Endothelial cell of umbilical vein (primary cell): ENCODE measurements around the gene SPTSSA. TPM values are rescaled to one million over a fixed set of nuclear protein-coding genes. Genes with fewer than 3 reads are reported as not detected.

Source experiments
- BruUV-seq: library from RNA; stranded (reverse); fragments of 400-500 nt; replicated peaks from 2 replicates; lab custom pipeline; 2021; lab: Mats Ljungman, UMichigan
- CTCF ChIA-PET: fragments of 300-600, 350-600 bp; sonication (Branson Sonifier 250); formaldehyde crosslinking; loops from one replicate; lab custom pipeline; 2021; ENCODE audit warnings: antibody characterized with exemption, inconsistent platforms; lab: Charles Lee
- POLR2A ChIA-PET: fragments of 300-600, 350-600 bp; sonication (Branson Sonifier 250); formaldehyde crosslinking; loops from one replicate; lab custom pipeline; 2021; ENCODE audit warnings: antibody characterized with exemption, inconsistent platforms; lab: Charles Lee
- DNase-seq: peaks from one replicate; pipeline ENCODE4 v3.0.0-alpha.2; 2011; ENCODE audit warnings: low read depth, low spot score
- FAIRE-seq: peaks from 2 replicates; lab custom pipeline; 2011; peaks lifted over from hg19 to GRCh38; lab: Jason Lieb, UNC
- H2AFZ ChIP-seq: 2 replicates; pipeline ENCODE4 v1.6.0; 2012; ENCODE audit warnings: low read depth, low read length, control low read depth, inconsistent platforms
- H3K27ac ChIP-seq: 2 replicates; pipeline ENCODE4 v1.5.1; 2011; ENCODE audit warnings: low read depth, mild to moderate bottlenecking, control low read depth, low read length, moderate library complexity; ENCODE audit not compliant: insufficient read depth
- H3K27me3 ChIP-seq, 2 experiments: 2 replicates each; pipeline versions ENCODE4 v1.6.0 to v1.6.1; 2011; ENCODE audit warnings: low read length in 2 of 2, mixed read lengths in 1 of 2; ENCODE audit not compliant: control insufficient read depth in 2 of 2, insufficient read depth in 2 of 2
- H3K36me3 ChIP-seq, 2 experiments: 2 replicates in 1 of 2; 3 replicates in 1 of 2; pipeline ENCODE4 v1.5.1; 2011; ENCODE audit warnings: low read length in 2 of 2, mild to moderate bottlenecking in 1 of 2, moderate library complexity in 1 of 2; ENCODE audit not compliant: control insufficient read depth in 2 of 2, insufficient read depth in 2 of 2; ENCODE audit errors: extremely low read depth in 1 of 2
- H3K4me1 ChIP-seq: 3 replicates; pipeline ENCODE4 v1.5.1; 2011; ENCODE audit warnings: mild to moderate bottlenecking, low read length; ENCODE audit not compliant: control insufficient read depth, insufficient read depth; ENCODE audit errors: extremely low read depth
- H3K4me2 ChIP-seq: 2 replicates; pipeline ENCODE4 v1.6.1; 2011; ENCODE audit warnings: low read length, control low read depth, mixed read lengths; ENCODE audit not compliant: insufficient read depth
- H3K4me3 ChIP-seq, 3 experiments: fragments of 200-600 bp in 1 of 3; sonication (generic), shearing (Covaris generic) in 1 of 3; replicated peaks in 1 of 3; 2 replicates each; pipeline ENCODE4 v1.5.1; 2011 to 2016; ENCODE audit warnings: control low read depth in 3 of 3, low read length in 3 of 3, mild to moderate bottlenecking in 2 of 3, inconsistent platforms in 1 of 3, low read depth in 1 of 3, moderate library complexity in 1 of 3; ENCODE audit not compliant: insufficient read depth in 1 of 3
- H3K79me2 ChIP-seq: 2 replicates; pipeline ENCODE4 v1.6.0; 2012; ENCODE audit warnings: low read length, inconsistent platforms; ENCODE audit not compliant: control insufficient read depth, insufficient read depth
- H3K9ac ChIP-seq: replicated peaks from 2 replicates; pipeline ENCODE3; 2011; ENCODE audit warnings: low read length, control low read depth; ENCODE audit not compliant: insufficient read depth; ENCODE audit errors: extremely low read depth
- H3K9me1 ChIP-seq: replicated peaks from 3 replicates; pipeline ENCODE4 v1.6.0; 2011; ENCODE audit warnings: mild to moderate bottlenecking, low read length; ENCODE audit not compliant: control insufficient read depth, insufficient read depth; ENCODE audit errors: extremely low read depth
- H3K9me3 ChIP-seq: replicated peaks from 2 replicates; pipeline ENCODE4 v1.5.1; 2012; ENCODE audit warnings: low read length, inconsistent platforms; ENCODE audit not compliant: control insufficient read depth, insufficient read depth
- H4K20me1 ChIP-seq: replicated peaks from 2 replicates; pipeline ENCODE3; 2011; ENCODE audit warnings: mild to moderate bottlenecking, low read length; ENCODE audit not compliant: control insufficient read depth, insufficient read depth; ENCODE audit errors: extremely low read depth
- EZH2 ChIP-seq: IDR thresholded peaks from 2 replicates; pipeline ENCODE4 v1.6.1; 2012; ENCODE audit warnings: borderline replicate concordance, low read depth, mild to moderate bottlenecking, moderate library complexity, low read length, inconsistent platforms; ENCODE audit not compliant: severe bottlenecking
- FOS ChIP-seq: IDR thresholded peaks from 2 replicates; pipeline ENCODE4 v1.6.1; 2011; ENCODE audit warnings: mild to moderate bottlenecking, low read length, moderate library complexity, borderline replicate concordance; ENCODE audit not compliant: insufficient read depth
- JUN ChIP-seq: IDR thresholded peaks from 2 replicates; pipeline ENCODE4 v1.6.1; 2011; ENCODE audit warnings: borderline replicate concordance, low read depth; ENCODE audit not compliant: insufficient read length, insufficient read depth
- MYC ChIP-seq: IDR thresholded peaks from one replicate; pipeline ENCODE4 v1.6.1; 2011; ENCODE audit warnings: mild to moderate bottlenecking, low read depth, low read length
- POLR2A ChIP-seq: IDR thresholded peaks from 2 replicates; pipeline ENCODE4 v1.6.1; 2012; ENCODE audit warnings: low read depth, mild to moderate bottlenecking, control low read depth, low read length
- POLR2AphosphoS5 ChIP-seq: IDR thresholded peaks from 2 replicates; pipeline ENCODE4 v1.6.1; 2012; ENCODE audit warnings: low read depth, mild to moderate bottlenecking, control low read depth, low read length, moderate library complexity; ENCODE audit not compliant: insufficient read depth
- dilution Hi-C: fragments of 300-500 bp; cut with MboI; formaldehyde crosslinking; loops from one replicate; pipeline ENCODE4 v1.15.0; 2019; ENCODE audit warnings: low sequenced_read_pairs; ENCODE audit not compliant: extremely low pct_ligation_motif_present
- intact Hi-C: fragments of 100-400 bp; cut with micrococcal nuclease; formaldehyde crosslinking; loops from one replicate; pipeline ENCODE4 v1.10.0; 2022
- polyA plus RNA-seq, 4 experiments: library from polyadenylated mRNA; depleted of rRNA in 3 of 4; stranded (reverse) in 3 of 4; unstranded in 1 of 4; fragments of >200 nt; gene quantifications; 2 replicates each; pipeline versions ENCODE4 v1.2.1 to v1.2.3, GENCODE V29; 2011 to 2012; ENCODE audit warnings: missing spikeins in 1 of 4
- total RNA-seq: library from RNA; stranded (reverse); gene quantifications from 2 replicates; pipeline ENCODE4 v1.2.3, GENCODE V29; 2021
- TF ChIP-seq, protein P1 (sequence below): IDR thresholded peaks from 2 replicates; pipeline ENCODE4 v1.6.1; 2011; ENCODE audit not compliant: insufficient read depth, insufficient read length
- TF ChIP-seq, protein P2 (sequence below), 2 donors: IDR thresholded peaks; 1 replicate in 1 of 2; 2 replicates in 1 of 2; pipeline ENCODE4 v1.5.1; 2011; ENCODE audit warnings: low read length in 2 of 2, mild to moderate bottlenecking in 2 of 2, moderate library complexity in 2 of 2, control low read depth in 1 of 2, inconsistent platforms in 1 of 2, low read depth in 1 of 2; ENCODE audit not compliant: insufficient read depth in 1 of 2; ENCODE audit errors: extremely low read depth in 1 of 2

SPTSSA gene
- total and polyA plus RNA-seq, 2 donors (not counting 3 experiments of a cell fraction or from before 2014, with no cell fraction given), result 21.3 to 24.3 TPM

DNA sequence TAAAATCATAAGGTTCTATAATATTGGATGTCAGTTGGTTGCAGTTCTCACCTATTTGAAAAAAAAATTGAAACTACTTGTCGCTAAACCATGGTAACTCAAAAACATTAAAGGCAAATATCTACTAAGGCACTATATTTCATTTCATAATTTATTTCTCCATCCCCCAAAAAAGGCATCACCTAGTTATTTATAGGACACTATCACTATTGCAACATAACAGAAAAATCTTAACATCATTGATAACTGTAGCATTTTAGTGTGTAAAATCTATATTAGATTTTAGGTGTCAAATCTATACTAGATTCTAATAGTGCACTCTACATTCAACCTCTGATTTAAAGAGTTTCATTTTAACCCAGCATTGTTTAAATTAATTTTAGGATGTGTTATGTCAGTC, 1.7 kb downstream of the SPTSSA start:
- Histone ChIP-seq H3K4me3 (peak overlapping the region in 1 of 3 experiments; percentile 97), H3K4me2 (peak overlapping the region; percentile 99), H3K9me1 (no peaks in the 10 kb centered on the region), H2AFZ (no peak overlapping the region), H3K9ac (no peak overlapping the region), H3K9me3 (no peaks in the 10 kb centered on the region), H3K36me3 (peaks cover 0 to 2% of the 10 kb centered on the region in 2 experiments), H3K27ac (no peak overlapping the region), H3K79me2 (peaks cover 44% of the 10 kb centered on the region), H3K27me3 (no peaks in the 10 kb centered on the region), H3K4me1 (peaks cover 21% of the 10 kb centered on the region), H4K20me1 (no peaks in the 10 kb centered on the region)
- DNase-seq, result no peak
- intact Hi-C loops, result loop anchor here (5.0 kb wide), 1 partner anchor 77 kb away; the partner anchor contains the start of gene EAPP
- dilution Hi-C loops, result no loop called here
- CTCF ChIA-PET, result interaction anchor here (1.0 to 1.2 kb wide), 4 partner anchors 8 to 137 kb away, joined by 3 to 4 read pairs (median 3); no protein-coding TSS in a partner anchor
- TF ChIP-seq MYC (no peak), JUN (no peak), POLR2AphosphoS5 (no peak), POLR2A (no peak)
- TF ChIP-seq, protein P1, sequence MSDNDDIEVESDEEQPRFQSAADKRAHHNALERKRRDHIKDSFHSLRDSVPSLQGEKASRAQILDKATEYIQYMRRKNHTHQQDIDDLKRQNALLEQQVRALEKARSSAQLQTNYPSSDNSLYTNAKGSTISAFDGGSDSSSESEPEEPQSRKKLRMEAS, result no peak
- no peak for FAIRE-seq
- POLR2A ChIA-PET, result no interaction called here
- BruUV-seq, result no TSS peak

DNA sequence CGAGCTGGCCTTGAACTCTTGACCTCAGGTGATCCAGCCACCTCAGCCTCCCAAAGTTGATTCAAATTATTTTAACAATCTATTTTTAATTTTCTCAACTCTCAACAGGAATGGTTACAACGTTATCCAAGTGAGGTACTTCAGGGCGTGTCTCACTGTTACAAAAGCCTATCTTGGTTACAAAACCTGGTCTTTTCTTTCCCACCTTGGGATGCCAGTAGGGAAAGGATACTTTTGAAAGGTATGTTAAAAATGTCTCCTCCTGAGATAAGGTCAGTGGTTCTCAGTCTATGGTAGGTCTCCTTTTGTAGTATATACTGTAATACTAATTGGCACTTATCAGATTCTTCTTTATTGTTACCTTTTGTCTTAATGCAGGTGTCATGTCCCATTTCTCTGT, 4.9 kb downstream of the SPTSSA start:
- peaks cover 66% of the 10 kb centered on the region for H3K79me2 ChIP-seq
- H2AFZ ChIP-seq, result no peak overlapping the region
- peaks cover 10% of the 10 kb centered on the region for H3K4me1 ChIP-seq
- dilution Hi-C loops (no loop called here), intact Hi-C loops (no loop called here)
- no TSS peak for BruUV-seq
- H3K4me3 ChIP-seq, result no peak overlapping the region
- no peaks in the 10 kb centered on the region for H3K9me1 ChIP-seq
- no peaks in the 10 kb centered on the region for H4K20me1 ChIP-seq
- H3K36me3 ChIP-seq, result peaks cover 0 to 5% of the 10 kb centered on the region in 2 experiments
- H3K9me3 ChIP-seq, result no peaks in the 10 kb centered on the region
- H3K9ac ChIP-seq, result no peak overlapping the region
- H3K27me3 ChIP-seq, result no peaks in the 10 kb centered on the region
- no peak overlapping the region for H3K27ac ChIP-seq
- ChIA-PET POLR2A (no interaction called here), CTCF (no interaction called here)
- TF ChIP-seq, protein P1, result no peak
- TF ChIP-seq FOS (no peak), EZH2 (no peak), MYC (no peak), JUN (no peak)
- TF ChIP-seq, protein P2, sequence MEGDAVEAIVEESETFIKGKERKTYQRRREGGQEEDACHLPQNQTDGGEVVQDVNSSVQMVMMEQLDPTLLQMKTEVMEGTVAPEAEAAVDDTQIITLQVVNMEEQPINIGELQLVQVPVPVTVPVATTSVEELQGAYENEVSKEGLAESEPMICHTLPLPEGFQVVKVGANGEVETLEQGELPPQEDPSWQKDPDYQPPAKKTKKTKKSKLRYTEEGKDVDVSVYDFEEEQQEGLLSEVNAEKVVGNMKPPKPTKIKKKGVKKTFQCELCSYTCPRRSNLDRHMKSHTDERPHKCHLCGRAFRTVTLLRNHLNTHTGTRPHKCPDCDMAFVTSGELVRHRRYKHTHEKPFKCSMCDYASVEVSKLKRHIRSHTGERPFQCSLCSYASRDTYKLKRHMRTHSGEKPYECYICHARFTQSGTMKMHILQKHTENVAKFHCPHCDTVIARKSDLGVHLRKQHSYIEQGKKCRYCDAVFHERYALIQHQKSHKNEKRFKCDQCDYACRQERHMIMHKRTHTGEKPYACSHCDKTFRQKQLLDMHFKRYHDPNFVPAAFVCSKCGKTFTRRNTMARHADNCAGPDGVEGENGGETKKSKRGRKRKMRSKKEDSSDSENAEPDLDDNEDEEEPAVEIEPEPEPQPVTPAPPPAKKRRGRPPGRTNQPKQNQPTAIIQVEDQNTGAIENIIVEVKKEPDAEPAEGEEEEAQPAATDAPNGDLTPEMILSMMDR (IDR thresholded peaks at IDR 0.05; ENCODE audit: extremely low read depth in 1 of 2, insufficient read depth in 1 of 2, low read depth in 1 of 2, low read length in 2 of 2), result no peak
- no peak overlapping the region for H3K4me2 ChIP-seq
- no peak for DNase-seq
- FAIRE-seq, result no peak
